IPS DF 19.7 (cell line): ENCODE data around the gene CES3.

ENCODE experiments used
- DNase-seq: peaks from one replicate; pipeline ENCODE4 v3.0.0-alpha.2; 2013; ENCODE audit warnings: low read depth, low spot score

Gene CES3

DNA sequence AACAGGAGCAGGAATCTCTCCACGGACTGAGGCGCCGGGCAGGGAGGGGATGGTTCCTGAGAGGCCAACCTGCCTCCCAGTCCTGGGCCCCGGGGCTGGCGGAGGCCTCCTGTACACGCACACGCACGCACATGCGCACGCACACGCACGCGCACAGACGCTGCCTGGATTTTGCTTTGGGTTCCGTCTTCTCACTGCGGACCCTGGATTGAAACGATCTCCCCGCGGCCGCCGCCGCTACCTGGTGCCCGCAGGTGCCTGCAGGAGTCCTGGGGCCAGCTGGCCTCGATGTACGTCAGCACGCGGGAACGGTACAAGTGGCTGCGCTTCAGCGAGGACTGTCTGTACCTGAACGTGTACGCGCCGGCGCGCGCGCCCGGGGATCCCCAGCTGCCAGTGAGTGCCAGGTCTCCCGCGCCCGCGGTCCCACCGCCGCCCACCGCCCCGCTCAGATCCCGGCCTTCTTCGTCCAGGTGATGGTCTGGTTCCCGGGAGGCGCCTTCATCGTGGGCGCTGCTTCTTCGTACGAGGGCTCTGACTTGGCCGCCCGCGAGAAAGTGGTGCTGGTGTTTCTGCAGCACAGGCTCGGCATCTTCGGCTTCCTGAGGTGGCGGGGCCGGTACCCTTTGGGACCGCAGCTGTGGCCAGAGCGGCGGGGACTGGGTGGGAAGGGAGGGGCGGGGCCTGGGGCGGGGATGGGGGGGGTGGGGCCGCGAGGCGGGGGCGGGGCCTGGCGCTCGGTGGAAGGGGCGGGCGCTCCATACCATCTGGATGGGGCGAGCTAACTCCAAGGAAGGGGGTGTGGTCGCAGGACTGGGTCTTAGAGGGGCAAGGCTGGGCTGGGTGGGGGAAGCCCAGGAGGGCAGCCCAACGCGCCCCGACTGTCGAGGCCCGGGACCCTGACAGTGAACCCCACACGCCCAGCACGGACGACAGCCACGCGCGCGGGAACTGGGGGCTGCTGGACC lies 39.6 kb downstream of the CES3 start:
- DNase-seq = no peak

DNA sequence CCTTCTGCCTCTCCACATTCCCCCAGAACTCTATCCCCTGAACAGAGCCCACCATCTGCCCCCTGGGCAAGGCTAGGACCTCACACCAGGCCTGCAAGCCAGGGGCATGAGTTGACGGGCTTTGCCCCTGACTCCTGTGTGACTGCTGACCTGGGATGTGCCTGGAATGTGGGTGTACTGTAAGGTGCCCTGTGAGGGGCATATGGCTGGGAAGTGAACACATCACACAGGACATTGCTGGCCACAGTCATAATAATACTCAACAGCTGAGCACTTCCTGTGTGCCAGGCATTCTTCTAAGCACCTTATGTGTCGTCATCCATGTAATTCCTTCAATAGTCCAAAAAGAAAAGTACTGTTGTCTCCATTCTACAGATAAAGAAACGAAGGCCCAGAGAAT lies 40.7 kb downstream of the CES3 start:
- no peak for DNase-seq

DNA sequence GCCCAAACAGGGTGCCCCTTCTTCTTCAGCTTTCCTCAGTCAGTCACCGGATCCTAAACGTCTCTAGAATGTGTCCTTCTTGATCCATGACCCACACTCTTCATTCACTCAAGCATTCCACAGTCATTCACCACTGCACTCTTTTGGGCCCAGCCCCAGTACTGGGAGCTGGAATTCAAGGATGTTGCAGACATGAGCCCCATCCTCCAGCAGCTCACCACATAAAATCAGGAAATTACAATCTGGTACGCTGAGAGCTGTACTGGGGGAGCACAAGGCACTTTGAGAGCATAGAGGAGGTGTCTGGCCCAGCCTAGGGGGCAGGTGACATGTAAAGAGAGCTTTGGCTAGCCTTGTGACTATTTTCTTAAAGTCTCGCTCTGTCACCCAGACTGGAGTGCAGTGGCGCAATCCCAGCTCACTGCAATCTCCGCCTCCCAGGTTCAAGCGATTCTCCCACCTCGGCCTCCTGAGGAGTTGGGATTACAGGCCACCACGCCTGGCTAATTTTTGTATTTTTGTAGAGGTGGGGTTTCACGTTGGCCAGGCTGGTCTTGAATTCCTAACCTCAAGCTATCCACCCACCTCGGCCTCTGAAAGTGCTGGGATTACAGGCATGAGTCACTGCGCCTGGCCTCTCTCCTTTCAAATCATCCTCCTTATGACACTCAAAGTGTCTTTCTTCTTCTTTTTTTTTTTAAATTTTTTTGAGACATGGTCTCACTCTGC lies 46.0 kb downstream of the CES3 start:
- no peak for DNase-seq

DNA sequence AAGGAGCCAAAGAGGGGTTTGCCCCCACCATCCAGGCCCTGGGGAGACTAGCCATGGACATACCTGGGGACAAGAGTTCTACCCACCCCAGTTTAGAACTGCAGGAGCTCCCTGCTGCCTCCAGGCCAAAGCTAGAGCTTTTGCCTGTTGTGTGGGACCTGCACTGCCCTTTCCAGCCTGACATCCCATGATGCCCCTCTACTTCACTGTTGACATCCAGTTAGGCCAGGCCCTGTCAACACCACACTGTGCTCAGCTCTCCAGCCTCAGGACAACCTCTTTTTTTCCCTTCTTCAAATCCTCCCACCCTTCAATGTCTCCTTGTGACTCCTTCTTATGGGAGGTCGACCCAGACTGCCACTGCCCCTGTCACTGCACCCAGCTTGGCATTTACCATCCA lies 48.1 kb downstream of the CES3 start:
- DNase-seq = no peak

DNA sequence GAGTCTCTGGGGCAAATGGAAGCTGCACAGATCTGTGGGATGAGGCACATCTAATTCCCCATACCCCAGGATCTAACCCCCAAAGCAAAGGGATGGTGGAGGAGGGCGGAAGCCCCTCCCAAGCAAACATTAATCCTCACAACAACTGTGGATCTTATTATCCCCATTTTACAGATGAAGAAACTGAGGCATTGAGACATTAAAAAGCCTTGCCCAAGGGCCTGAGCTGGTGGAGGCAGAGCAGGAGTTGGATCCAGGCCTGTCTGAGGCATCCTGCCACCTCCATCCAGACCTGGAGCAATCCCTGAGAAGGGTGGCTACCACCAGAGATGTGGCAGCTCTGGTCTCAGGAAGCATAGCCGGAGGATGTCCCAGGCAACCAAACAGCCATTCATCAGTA lies 50.2 kb downstream of the CES3 start:
- DNase-seq = no peak

DNA sequence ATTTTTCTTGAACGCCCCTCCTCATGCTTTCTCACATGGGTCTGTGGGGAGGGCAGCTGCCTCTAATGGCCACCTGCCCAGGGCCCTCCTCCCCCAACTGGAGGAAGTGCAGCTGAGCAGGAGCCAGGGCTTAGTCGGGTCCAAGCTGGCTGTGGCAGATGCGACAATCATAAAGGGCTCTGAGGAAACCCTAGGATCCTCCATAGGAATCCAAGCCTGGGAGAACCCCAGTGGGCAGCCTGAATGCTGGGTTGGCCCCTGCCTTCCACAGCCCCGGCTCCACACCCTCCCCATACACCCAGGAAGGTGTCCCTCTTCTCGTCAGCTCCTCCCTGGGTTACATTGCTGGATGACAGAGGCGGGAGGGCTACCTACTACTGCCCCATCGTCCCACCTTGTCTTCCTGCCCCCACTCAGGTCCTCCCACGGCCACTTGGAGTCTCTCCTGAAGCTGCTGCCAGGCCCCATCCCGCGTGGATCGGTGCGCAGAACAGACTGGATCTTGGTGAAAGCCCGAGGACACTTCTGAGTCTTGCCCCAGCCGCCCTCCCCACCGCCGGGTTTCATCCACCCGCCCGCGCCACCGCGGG lies 52.3 kb downstream of the CES3 start:
- DNase-seq = no peak

DNA sequence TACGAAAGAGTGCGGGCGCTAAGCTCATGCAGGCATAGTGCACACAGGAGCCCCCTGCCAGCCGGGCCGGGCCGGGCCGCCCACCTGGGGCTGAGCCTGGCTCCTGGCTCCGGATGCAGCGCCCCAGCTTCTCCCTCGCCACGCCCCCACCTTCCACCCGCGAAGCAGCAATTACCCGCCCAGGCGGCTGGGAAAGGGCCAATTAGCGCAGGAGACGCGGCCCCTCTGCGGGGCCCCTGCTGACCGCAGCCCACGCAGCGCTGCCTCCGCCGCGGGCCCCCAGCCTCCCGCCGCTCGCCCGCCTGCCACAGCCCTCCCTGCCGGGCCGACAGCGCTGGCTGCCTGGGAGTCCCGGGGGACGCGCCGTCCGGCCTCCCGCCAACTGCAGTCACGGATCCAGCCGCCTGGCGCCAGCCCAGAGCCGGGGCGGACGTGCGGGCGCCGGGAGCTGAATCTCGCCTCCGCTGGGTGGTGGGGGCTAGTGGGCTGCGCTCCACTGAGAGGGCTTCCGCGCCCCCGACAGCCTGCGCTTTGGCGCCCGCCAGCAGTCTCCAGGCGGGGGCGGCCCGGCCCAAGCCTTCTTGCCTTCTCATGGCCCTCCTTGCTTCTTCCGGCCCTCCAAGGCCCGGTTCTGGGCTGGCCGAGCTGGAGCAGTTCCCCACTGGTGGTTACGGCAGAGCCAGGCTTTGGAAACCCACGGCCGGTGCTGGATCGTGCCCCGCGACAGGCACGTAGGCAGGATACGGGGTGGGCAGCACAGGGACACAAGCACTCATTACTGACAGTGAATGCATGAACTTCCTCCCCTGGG lies 53.0 kb downstream of the CES3 start:
- no peak for DNase-seq

DNA sequence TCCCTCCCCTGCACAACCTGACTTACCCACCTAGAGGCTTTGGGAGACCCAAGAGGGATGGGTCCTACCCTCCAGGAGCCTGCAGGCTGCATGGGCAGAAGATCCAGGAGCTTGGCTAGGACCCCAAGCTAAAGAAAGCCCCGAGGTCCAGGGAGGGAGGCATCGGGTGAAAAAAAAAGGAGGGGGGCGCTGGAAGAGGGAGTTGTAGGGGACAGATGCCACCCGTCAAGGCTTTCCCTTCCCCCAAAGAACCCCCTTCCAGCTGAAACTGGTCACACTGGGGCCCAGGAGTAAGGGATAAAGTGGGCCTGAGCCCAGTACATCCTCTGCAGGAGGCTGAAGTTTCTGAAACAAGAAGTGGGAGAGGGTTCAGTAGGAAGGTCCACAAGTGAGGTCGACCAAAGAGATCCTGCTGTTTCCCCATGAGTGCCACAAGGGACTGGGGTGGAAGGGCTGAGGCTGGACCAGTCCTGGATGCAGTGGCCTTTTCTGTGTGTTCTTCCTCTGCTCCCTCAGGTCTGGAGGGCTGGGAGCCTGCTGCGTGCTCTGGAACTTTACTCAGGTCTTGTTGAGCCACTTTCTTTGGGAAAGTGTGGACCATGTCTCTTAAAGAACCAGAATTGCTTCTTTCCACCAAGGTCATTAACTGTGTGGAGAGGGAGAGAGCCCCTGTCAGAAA lies 53.7 kb downstream of the CES3 start:
- DNase-seq = no peak

DNA sequence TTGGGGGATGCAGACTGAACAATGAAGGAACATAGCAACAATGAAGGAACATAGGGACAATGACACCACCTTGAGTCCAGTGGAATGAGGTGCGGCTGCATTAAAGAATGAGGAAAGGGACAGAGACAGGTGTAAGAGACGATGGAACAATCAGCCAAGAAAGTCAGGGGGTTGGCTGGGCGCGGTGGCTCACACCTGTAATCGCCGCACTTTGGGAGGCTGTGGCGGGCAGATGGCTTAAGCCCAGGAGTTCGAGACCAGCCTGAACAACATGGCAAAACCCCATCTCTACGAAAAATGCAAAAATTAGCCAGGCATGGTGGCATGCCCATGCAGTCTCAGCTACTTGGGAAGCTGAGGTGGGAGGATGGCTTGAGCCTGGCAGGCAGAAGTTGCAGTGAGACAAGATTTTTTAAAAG lies 54.3 kb downstream of the CES3 start:
- no peak for DNase-seq

DNA sequence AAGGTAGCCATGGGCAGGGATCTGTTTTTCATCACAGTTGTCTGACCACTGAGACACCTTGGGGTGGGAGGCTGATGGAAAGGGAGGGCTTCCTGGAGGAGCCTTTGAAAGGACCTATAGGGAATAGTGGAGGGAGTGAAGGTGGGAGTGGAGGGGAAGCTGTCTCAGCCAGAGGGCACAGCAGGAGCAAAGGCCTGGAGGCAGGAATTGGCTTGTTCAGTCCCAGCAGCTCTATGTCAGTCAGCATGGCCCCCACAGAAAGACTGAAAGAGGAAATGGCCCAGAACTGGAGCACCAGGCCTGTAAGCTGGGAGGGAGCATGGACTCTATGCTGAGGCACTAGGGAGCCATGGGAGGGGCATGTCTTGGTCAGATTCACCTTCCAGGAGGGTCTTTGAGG lies 55.1 kb downstream of the CES3 start:
- DNase-seq = no peak

DNA sequence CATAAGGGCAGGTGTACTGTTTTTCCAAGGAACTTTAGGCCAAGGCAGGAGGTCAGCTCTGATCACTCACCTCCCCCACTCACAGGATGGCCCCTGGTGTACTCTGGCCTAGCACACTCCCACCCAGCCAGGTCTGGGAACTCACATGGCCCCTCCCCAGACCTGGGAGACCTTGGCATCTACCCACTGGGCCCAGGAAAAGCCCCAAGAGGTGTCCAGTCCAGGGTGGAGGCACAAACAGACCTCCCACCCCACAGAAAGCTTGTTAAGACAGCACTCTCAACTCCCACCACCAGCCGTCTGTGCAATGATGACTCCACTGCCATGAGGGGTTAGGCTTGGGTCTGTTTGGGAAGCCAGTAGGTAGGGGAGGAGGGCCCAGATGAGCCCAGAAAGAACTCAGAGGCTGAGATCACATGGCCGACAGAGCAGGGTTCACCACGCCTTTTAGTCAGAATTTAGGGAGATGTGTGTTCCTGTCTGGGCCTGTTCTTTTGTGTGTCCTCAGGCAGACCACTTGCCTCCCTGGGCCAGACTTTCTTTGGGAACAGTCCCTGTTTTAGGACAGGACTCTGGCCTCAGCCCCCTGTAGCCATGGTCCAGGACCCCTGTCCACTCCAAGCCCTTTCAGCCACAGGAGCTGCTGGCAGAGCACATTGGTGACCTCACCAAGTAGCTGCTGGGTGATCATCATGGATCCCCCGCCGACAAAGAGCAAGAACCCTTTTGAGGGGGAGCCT lies 55.8 kb downstream of the CES3 start:
- DNase-seq = no peak

DNA sequence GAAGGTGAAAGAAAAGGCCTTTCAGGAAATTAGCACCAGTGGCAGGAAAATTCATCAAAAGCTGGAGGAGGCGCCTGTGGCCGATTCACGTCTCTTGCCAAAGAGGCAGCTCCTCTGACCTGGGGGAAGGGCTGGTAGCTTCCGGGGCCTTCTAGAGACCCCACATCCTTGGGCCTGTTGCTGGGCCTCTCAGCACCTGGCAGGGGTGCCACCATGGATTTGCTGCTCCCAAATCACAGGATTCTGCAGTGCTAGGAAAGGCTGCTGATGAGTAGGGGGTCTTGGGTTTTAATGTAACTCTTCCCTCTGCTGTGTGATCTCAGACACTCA lies 56.3 kb downstream of the CES3 start:
- no peak for DNase-seq

DNA sequence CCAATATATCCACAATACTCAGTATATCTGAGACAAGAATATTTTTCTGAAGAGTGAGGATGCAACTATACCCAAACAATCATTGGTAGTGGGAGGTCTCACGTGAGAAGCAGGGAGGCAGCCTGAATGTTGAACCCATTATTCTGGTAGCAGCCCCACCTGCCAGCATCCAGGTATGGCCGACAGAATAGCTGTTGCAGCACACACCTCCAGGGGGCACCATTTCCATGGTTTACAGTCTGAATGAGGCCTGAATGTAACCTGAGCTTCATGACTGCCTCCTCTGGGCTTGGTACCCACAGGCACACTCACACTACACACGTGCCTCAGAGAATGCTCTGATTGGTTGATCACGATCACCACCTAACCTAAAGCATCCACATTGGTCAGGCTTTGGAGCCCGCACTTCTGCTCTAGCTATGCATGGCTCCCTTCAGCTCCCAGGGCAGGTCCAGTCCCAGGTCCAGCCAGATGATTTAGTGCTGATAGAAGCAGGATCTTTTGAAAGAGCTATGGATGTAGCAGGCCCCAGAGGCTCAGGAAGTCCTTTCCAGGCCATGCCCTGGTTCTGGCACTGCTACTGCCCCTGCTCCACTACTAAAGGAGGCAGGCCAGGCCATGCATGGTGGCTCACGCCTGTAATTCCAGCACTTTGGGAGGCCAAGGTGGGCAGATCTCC lies 56.9 kb downstream of the CES3 start:
- DNase-seq = peak; percentile 99

DNA sequence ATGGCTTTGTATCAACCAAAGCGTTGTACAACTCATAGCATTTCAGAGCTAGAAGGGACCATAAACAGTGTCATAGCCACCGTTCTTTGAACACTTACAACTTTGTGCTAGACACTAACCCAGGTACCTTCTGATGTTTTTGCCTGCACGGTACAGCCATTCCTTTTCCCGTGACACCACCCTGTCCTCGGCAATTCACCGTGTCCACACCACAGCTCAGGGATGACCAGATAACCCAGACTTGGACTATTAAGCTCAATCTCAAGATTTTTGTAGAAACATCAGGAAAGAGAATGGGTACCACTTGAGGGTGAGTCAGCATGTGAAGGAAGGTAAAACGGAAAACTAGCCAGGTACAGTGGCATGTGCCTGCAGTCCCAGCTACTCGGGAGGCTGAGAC lies 58.1 kb downstream of the CES3 start:
- DNase-seq = no peak

DNA sequence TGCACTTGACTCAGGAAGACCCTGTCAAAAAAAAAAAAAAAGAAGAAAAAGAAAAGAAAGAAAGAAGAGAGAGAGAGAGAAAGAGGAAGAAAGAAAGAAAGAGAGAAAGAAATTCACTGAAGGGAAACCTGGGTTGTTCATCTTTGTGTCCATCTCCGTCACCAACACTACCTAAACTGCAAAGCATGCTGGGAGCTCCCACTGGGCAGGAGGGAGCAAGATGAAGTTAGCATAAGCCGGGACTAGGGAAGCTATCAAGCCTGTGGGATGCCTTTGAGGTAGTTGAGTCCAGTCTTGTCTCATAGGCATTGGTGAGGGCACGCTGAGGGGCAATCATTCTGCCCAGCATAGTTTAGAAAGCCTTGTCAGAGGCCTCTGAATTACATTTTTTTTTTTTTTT lies 60.3 kb downstream of the CES3 start:
- no peak for DNase-seq

DNA sequence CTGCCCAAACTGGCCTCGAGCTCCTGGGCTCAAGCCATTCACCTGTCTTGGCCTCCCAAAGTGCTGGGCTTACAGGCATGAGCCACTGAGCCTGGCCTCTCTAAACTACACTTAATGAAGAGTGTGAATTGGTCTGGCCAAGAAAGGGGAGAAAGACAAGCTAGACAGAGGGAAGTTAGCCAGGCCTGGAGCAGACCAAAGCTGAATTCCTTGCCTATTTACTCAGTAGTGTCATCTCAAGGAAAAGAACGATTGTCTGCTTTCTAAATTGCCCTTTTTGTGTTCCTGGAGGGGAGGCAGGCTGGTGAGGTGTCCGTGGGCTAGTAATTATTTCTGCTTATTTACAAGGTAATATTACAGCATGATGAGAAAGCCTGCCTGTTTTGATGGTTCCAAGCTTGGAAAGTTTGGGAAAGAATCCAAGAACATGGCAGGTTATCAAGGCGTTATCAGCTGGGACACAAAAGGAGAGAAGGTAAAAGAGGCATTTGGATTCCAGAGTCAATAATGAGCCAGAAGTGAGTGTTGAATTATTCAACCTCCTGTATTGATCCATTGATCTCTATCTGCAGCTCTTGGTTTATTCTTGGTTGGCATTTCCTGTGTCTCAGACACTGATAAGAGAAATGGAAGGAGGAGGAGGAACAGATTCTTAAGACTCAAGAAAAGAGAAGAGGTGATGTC lies 61.6 kb downstream of the CES3 start:
- DNase-seq = no peak

DNA sequence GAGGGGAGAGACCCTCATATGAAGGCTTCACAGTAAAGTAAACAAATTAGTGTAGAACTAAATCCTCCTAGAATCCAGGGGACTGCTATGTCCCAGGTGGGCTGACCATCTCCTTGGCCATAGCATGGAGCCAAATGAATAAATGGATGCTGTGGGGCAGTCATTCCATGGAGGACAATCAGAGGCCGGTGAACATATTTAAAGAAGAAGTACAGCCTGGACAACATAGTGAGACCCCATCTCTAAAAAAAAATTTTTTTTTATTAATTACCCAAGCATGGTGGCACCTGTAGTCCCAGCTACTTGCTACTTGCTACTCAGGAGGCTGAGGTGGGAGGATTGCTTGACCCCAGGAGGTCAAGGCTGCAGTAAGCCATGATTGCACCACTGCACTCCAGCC lies 62.6 kb downstream of the CES3 start:
- DNase-seq = no peak
